Measurements from ENCODE around the gene FAM181A.

DNA sequence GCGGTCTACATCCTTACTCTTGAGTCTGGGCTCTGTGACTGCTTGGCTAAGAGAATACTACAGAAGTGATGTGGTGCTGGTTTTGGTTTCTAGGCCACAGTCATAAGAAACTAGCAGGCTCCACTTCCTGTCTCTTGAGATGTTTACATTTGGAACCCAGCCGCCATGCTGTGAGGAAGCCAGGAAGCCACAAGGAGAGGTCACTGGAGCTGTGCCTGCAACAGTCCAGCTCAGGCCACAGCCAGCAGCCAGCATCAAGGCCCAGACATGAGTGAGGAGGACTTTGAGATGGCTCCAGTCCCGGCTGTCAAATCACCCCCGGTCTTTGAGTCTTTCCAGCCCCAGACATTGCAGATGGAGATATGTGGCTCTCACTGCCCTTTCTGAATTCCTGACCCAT, 12.9 kb upstream of the FAM181A start:
- TF ChIP-seq, protein P1, sequence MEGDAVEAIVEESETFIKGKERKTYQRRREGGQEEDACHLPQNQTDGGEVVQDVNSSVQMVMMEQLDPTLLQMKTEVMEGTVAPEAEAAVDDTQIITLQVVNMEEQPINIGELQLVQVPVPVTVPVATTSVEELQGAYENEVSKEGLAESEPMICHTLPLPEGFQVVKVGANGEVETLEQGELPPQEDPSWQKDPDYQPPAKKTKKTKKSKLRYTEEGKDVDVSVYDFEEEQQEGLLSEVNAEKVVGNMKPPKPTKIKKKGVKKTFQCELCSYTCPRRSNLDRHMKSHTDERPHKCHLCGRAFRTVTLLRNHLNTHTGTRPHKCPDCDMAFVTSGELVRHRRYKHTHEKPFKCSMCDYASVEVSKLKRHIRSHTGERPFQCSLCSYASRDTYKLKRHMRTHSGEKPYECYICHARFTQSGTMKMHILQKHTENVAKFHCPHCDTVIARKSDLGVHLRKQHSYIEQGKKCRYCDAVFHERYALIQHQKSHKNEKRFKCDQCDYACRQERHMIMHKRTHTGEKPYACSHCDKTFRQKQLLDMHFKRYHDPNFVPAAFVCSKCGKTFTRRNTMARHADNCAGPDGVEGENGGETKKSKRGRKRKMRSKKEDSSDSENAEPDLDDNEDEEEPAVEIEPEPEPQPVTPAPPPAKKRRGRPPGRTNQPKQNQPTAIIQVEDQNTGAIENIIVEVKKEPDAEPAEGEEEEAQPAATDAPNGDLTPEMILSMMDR (IDR thresholded peaks at IDR 0.05), result no peak
- TF ChIP-seq POLR2A (IDR thresholded peaks at IDR 0.05), result no peak
- TF ChIP-seq POLR2AphosphoS5 (IDR thresholded peaks at IDR 0.05), result no peak

Measured in stomach (tissue), 4 donors.